AG04450 (cell line): Measurements from ENCODE around the gene RAB39B. TPM values are rescaled to one million over a fixed set of nuclear protein-coding genes. Genes with fewer than 3 reads are reported as not detected.

Source experiments
- CTCF ChIA-PET: fragments of 300-600, 350-600 bp; formaldehyde crosslinking; extraction: SDS; loops from one replicate; lab custom pipeline; 2022; ENCODE audit warnings: antibody characterized with exemption, inconsistent platforms; lab: Charles Lee
- POLR2A ChIA-PET: fragments of 350-600 bp; formaldehyde crosslinking; extraction: SDS; loops from one replicate; lab custom pipeline; 2021; ENCODE audit warnings: antibody characterized with exemption, inconsistent platforms; lab: Yijun Ruan, JAX
- DNase-seq: peaks from one replicate; pipeline ENCODE4 v3.0.0-alpha.2; 2011; ENCODE audit warnings: low read depth, low spot score
- H3K27ac ChIP-seq: one replicate; pipeline ENCODE4 v1.5.1; 2012; ENCODE audit warnings: low read depth, low read length, control low read depth
- H3K27me3 ChIP-seq: one replicate; pipeline ENCODE4 v1.6.0; 2012; ENCODE audit warnings: low read length; ENCODE audit not compliant: control insufficient read depth, insufficient read depth
- H3K4me3 ChIP-seq: 2 replicates; pipeline ENCODE4 v1.5.1; 2011; ENCODE audit warnings: mild to moderate bottlenecking, low read depth, low read length, control low read depth
- H3K9me3 ChIP-seq: 2 replicates; pipeline ENCODE4 v1.5.1; 2012; ENCODE audit warnings: low read length; ENCODE audit not compliant: control insufficient read depth, insufficient read depth
- polyA plus RNA-seq: library from polyadenylated mRNA; depleted of rRNA; stranded (reverse); fragments of >200 nt; gene quantifications from 2 replicates; pipeline ENCODE4 v1.2.3, GENCODE V29; 2011
- TF ChIP-seq, protein P1 (sequence below): IDR thresholded peaks from 2 replicates; pipeline ENCODE4 v1.5.1; 2011; ENCODE audit warnings: low read depth, low read length, control low read depth, inconsistent platforms

Gene RAB39B
- polyA plus RNA-seq, 1 experiment = 1.0 TPM

DNA sequence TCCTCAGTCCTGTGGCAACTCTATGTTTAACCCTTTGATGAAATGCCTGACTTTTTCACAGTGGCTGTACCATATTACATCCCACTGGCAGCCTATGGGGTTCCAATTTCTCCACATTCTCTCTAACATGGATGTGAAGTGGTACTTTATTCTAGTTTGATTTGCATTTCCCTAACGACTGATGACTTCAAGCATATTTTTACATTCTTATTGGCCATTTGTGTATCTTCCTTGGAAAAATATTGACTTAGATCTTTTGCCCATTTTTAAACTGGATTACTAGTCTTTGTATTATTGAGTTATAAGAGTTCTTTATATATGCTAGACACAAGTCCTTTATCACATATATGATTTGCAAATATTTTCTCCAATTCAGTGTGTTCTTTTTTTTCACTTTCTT, 2.1 kb upstream of the RAB39B start:
- POLR2A ChIA-PET = no interaction called here
- no peak overlapping the region for H3K4me3 ChIP-seq
- DNase-seq = no peak
- H3K27ac ChIP-seq = no peak overlapping the region
- H3K27me3 ChIP-seq = no peaks in the 10 kb centered on the region
- CTCF ChIA-PET = no interaction called here
- TF ChIP-seq, protein P1, sequence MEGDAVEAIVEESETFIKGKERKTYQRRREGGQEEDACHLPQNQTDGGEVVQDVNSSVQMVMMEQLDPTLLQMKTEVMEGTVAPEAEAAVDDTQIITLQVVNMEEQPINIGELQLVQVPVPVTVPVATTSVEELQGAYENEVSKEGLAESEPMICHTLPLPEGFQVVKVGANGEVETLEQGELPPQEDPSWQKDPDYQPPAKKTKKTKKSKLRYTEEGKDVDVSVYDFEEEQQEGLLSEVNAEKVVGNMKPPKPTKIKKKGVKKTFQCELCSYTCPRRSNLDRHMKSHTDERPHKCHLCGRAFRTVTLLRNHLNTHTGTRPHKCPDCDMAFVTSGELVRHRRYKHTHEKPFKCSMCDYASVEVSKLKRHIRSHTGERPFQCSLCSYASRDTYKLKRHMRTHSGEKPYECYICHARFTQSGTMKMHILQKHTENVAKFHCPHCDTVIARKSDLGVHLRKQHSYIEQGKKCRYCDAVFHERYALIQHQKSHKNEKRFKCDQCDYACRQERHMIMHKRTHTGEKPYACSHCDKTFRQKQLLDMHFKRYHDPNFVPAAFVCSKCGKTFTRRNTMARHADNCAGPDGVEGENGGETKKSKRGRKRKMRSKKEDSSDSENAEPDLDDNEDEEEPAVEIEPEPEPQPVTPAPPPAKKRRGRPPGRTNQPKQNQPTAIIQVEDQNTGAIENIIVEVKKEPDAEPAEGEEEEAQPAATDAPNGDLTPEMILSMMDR = no peak
- H3K9me3 ChIP-seq = no peaks in the 10 kb centered on the region

DNA sequence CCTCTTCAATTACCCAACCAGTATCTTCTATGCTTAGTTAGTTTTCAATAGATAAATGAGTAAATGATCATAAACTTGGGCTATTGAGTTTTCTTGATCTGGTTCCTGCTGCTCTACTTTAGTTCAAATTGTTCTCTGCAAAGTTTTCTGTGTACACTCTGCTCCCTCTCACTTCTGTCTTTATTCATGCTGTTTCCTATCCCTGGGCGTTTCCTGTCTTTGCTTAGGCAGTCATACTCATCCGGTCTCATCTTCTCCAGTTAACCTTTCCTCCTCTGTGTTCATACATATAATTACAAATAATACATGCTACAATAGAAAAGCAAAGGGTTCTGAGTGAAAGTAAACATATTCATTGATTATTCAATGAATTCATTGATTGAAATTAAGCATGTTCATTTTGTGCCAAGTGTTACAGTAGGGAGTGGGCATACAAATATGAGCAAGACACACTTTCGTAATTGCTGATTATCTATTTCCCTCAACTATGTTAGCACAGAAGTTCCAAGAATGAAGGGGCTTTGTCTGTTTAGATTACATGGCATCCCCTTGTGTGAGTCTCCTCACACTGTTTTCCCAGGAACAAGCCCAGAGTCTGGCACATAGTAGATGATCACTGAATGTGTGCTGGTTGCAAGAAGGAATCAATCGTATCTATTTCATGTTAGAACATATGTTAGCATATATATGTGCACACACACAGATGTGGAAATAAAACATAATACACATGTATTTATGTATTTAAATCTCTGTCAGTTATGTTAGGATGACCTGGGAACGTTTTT, 1.1 kb downstream of the RAB39B start:
- Histone ChIP-seq H3K4me3 (no peak overlapping the region), H3K27me3 (no peaks in the 10 kb centered on the region), H3K27ac (no peak overlapping the region), H3K9me3 (no peaks in the 10 kb centered on the region)
- ChIA-PET CTCF (no interaction called here), POLR2A (no interaction called here)
- TF ChIP-seq, protein P1 = no peak
- no peak for DNase-seq

DNA sequence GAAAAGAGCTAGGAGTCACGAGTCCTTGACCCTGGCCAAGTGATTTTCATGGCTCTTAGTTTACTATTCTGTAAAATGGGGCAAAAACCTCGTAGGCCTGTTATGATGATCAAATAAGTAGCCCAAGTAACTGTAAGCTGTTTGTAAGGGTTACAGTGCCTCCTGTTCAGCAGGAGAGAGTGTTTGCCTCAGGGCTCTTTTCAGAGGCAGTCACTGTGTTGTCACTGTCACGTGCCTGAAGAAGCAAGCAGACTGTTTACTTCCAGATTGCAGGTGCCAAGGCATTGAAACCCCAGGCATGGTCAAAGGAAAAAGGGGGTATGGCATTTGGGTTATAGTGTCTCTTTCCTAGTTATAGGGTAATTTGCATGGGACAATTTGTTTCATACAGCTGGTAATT, 4.5 kb downstream of the RAB39B start:
- TF ChIP-seq, protein P1 = no peak
- H3K4me3 ChIP-seq = no peak overlapping the region
- ChIA-PET POLR2A (no interaction called here), CTCF (no interaction called here)
- DNase-seq = no peak
- H3K27me3 ChIP-seq = no peaks in the 10 kb centered on the region
- H3K27ac ChIP-seq = no peak overlapping the region
- no peaks in the 10 kb centered on the region for H3K9me3 ChIP-seq

DNA sequence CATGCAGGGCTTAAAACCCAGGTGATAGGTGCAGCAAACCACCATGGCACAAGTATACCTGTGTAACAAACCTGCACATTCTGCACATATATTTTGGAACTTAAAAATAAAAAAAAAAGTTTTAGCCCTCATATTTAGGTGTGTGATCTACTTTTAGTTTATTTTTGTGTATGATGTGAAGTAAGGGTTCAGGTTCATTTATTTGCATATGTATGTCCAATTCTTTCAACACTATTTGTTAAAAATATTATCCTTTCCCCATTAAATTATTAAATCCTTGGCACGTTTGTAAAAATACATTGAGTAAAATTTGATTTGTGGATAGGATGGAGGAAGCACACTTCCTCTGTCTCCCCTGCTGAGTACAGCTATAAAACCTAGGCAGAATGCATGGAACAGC, 12.9 kb downstream of the RAB39B start:
- ChIA-PET CTCF (no interaction called here), POLR2A (no interaction called here)
- no peaks in the 10 kb centered on the region for H3K27me3 ChIP-seq
- no peak overlapping the region for H3K27ac ChIP-seq
- no peaks in the 10 kb centered on the region for H3K9me3 ChIP-seq
- TF ChIP-seq, protein P1 = no peak
- DNase-seq = no peak
- no peak overlapping the region for H3K4me3 ChIP-seq

DNA sequence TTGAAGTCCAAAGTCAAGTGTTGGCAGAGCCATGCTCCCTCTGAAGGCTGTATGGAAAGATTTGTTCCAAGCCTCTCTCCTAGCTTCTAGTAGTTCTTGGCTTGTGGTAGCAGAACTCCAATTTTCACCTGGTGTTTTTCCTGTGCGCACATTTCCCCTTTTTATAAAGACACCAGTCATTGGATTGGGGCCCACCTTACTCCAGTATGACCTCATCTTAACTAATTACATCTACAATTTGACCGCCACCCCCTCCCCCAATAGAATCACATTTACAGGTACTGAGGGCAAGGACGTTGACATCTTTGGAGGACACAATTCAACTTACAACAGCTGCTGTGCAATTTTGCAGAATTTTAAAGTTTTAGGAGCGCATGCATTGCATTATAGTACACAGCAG, 16.8 kb downstream of the RAB39B start:
- no peak overlapping the region for H3K27ac ChIP-seq
- no peak for DNase-seq
- H3K4me3 ChIP-seq = no peak overlapping the region
- ChIA-PET CTCF (no interaction called here), POLR2A (no interaction called here)
- H3K9me3 ChIP-seq = no peaks in the 10 kb centered on the region
- H3K27me3 ChIP-seq = no peaks in the 10 kb centered on the region
- TF ChIP-seq, protein P1 = no peak
